HG02571 (cell line): Measurements from ENCODE around the gene DENND1B.
"Not testable (repeated sequence)": the region's sequence is repeated elsewhere in the genome, so short reads cannot be mapped to it uniquely, and the experiment has no call there.

Experiments used
- ATAC-seq: cut with Tn5 transposase; IDR thresholded peaks from one replicate; pipeline ENCODE4 v1.9.1; 2021; ENCODE audit warnings: mild to moderate bottlenecking, moderate library complexity; ENCODE audit not compliant: unreplicated experiment

DENND1B gene

DNA sequence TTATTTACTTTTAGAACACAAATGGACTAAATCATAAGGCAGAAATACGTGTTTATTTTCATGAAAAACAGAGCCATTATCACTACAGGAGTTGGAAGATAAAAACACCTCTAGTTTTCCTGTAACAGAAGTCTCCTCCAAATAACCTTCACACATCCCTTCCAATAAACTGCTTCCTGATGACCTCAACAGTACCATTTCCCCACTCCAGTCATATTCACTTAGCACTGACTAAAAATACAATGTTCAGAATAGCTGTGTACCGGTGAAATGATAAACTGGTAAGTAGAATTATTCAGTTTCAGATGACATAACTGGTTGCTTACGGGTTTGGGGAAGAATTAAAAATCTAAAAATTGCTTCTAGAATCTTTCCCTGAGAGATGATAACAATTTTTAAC, 137.9 kb downstream of the DENND1B start:
- ATAC-seq: no peak

DNA sequence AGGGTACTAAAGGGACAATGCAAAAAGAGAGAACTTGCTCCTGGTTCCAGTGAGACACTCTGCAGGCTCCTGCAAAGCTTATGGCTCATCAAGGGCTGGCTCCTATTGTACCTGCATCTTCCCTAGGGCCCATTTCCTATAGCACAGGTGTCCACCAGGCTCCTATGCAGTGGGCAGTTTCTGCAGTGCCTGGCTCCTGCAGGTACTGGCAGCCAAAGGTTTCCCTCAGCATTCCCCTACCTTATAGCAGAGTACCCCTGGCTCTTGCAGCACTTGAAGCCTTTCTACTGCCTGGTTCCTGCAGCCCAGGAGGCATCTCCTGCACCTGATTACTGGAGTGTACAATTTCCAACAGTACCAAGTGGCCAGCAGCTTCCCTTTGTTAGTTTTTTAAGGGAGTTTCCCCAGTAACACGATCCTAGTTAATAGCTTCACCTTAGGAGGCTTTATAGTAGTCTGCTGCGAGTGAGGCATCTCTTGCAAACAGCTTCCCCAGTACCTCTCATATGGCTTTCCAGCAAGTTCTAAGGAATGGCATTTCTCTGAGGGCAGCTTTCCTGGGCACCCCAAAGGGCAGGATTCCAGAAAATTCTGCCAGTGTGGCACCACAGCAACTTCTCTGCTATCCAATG, 141.7 kb downstream of the DENND1B start:
- no peak for ATAC-seq

DNA sequence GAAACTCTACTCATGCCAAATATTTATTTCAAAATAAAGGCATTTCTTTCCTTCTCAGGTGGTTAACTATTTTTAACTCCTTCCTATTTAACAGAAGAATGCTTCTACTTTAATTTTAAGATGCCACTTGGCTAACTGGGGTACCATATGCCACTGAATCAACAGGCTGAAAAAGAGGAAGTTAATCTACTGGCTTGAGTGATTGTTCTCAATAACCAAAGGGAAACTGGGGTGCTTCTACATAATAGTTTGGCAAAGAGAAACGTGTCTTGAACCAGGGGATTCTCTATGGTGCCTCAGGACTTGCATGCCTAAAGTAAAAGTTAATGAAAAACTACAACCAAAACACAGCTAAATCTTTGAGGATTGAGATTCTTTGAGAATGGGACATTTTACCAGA, 142.6 kb downstream of the DENND1B start:
- ATAC-seq: no peak

DNA sequence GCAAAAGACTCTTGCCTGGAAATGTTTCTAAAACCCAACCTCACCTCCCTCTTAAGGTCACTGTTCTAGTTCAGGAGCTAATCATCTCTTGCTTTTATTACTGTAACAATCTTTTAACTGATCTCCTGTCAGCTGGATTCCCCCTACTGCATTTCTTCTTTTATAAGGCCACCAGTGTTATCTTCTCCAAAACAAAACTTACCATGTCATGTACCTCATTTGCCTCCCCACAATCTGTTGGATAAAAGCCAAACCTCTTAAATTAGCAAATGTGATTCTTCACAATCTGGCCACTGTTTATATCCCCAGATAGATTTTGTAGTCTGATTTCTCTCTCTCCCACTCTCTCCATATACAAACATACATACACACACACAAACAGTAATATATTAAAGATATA, 143.3 kb downstream of the DENND1B start:
- no peak for ATAC-seq

DNA sequence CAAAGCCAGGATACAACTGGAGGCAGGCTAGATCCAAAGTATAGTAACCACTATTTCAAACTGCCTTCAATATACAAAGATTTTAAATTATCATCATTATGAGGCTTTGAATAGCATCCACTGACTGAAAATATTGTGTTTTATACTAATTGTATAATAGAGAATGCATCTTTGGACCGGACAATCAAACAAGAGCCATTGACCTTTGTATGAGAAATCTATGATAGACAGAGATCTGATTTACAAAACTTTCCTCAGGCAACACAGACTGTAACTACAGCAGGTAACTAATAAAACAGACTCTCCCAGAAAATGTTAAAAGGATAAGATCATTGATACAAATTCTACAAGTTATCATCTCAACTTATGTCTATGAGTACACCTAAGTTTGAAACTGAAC, 152.9 kb downstream of the DENND1B start:
- no peak for ATAC-seq

DNA sequence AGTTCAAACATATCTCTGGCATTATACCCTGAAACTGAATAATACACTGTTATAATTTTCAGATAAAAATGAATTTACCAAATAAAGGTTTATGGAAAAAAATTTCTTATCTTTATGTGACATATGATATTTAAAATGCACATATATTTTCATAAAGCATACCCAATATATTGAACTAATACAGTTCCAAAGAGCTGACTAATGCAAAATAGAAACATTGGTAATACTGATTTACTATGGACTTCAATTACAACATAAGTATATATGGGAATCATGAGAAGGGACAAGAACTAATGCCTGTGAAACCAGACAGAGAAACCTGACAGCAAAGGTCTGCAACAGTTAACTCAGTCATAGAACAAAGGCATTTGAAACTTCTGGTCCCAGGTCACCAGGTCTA, 153.5 kb downstream of the DENND1B start:
- no peak for ATAC-seq

DNA sequence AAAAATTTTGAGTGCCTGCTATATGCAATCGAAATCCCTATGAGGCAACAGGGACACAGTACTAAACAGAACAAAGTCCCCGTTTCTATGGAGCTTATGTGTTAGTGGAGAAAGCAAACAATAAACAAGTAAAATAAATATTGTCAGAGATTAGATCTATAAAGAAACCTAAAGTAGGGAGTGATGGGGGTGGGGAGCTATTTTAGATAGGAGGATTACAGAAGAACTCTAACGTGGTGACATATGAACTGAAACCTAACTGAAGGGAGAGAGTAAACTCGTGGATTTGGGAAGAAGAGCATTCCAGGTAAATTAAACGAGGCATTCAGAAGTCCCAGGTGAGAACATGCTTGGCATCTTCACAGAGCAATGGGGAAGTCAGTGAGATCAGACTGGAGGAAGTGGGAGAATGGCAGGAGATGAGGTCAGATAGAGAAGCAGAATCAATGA, 154.5 kb downstream of the DENND1B start:
- no peak for ATAC-seq

DNA sequence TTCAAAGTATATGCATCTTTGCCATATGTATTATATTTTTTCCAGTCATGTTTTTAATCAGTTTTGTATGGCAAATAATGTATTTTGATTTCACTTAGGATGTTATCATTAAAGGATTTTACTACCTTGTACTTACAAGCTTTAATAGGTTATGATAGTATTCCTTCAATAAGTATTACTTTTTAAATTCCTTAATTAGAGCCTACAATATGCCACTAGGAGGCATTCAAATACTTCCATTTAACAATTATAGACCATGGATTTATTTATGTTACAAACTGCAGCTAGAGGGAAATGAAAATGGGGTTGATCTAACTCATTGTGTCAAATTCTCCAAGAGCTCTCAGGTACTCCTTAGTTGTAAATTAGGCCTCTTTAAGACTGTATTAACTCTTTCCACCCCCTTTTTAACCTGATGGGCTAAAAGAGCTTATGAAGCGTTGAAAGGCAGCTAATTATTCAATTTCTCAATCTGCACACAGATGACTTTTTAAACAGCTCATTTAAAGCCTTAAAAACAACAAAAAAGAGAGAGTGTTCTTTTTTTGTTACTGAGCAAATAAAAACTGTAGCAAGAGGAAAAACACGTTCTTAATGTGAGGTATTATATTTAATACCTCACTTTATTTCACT, 156.2 kb downstream of the DENND1B start:
- ATAC-seq: no peak

DNA sequence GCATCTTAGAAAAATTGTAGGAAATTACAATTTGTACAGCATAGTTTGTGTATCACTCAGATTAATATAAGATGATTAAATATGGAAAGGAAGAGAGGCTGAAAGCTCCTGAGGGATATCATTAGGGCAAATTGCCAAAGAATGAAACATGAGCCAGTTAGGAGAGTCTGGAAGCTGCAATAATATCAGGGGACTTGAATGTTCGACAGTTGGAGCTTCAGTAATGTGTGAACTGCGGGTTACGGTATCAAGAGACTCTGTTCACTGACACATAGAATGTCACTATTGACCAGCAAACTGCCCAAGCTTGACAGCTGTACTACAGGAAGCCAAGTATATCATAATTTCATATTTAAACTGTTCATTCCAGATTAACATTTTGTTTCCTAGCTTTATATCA, 157.2 kb downstream of the DENND1B start:
- no peak for ATAC-seq

DNA sequence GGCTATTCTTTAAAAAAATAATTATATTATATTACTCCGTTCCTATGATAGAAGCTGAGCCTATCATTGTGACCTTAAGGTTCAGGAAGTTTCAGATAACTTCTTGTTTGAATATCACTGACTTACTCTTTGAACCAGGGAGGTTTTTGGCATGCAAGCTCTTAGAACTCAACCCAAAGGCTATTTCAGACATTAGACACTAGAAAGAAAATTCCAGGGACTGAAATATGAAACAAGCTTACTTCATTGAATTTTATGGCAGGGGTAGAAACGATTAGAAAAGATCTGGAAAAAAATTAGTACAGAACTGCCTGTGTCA, 159.6 kb downstream of the DENND1B start:
- no peak for ATAC-seq

DNA sequence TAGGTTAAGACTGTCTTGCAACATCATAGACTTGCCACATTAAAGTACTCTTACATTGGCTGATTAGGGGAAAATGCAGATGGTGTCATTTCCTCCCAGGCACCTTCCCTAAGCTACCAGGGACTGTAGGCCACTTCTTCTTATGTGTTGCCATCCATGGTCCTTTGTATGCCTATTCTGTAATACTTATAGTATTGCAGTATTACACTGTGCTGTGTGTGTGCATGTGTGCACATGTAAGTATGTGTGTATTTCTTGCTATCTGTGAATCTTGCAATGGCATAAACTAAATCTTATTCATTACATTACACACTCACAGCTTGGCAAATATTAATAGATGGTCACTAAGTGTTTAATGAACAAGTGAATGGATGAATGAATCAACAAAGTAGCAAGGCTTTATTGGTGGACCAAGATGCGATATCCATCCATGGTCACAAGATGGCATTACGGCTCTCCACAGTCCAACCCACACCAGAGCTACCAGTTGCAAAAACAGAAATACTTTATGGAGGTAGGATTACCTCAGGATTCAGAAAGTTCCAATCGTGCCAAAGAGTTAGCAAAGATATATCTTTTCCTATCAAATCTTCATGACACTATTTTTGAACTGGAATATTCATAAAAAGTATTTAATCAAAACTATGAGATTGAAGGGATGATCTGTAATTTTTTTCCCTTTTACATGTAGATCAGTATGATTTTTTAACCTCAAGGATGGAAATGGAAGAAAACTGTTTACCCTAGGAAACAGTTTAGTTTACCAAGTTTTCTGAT, 160.2 kb downstream of the DENND1B start:
- ATAC-seq: no peak

DNA sequence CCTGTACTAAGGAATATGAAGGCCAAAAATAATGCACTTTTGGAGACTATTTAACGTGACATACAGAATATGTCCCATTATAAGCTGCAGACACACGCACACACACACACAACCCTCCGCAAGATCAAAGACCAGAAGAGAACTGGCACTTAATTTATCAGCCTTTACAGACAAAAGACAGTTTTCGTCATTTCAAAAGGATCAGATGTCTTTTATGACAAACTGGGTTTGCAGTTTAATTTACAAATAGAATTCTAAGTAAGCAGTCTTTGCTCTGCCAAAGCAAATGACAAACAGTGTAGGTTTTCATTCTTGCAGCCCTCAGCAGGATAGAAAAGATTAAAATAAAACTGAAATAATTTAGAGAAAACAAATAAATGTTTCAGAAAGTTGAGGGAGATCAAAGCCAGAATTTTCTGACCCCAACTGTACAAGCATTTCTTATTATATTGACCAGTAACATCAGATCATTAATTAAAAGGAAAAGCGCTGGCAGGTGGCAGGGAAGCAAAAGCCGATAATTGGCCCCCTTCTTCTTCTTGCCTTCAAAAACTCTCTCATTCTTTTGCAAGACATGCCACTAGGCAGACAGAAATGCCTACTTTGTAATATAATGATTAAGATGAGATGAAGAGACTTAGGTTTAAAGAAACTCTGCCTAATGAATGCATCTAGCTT, 169.0 kb downstream of the DENND1B start:
- ATAC-seq: no peak

DNA sequence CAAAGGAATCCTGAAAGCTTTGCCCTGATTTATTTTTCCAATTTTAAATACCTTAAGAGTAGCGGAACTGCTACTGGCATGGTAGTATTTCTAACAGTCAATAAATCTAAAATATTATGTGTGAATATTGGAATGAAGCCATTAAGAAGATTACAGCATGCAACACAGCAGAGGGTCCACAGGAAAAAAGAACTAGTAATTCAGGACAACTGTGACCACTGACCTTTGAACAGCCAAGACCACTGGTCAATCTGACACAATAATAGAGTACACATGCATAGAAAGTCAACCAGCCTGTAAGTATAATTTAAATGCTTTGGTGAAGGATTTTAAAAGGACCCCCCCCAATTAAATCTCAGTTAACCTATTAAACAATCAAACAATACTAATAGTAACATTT, 171.0 kb downstream of the DENND1B start:
- ATAC-seq: no peak

DNA sequence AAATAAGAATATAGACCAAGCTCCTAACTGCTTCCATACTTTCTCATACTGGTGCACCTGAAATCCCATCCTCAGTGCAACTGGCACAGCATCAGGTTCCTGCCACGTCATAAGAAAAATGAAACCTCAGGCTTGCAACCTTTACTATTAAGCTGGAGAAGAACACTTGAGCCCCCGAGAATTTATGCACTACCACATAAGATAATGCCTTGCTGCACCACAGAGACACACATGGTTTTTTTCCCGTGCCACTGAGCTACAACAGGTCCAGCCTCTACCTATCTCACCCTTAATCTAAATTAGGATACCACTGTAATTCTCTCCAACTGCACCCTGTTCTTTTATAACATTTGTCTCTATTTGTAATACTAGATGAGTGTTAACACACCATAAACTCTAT, 174.5 kb downstream of the DENND1B start:
- ATAC-seq: no peak

DNA sequence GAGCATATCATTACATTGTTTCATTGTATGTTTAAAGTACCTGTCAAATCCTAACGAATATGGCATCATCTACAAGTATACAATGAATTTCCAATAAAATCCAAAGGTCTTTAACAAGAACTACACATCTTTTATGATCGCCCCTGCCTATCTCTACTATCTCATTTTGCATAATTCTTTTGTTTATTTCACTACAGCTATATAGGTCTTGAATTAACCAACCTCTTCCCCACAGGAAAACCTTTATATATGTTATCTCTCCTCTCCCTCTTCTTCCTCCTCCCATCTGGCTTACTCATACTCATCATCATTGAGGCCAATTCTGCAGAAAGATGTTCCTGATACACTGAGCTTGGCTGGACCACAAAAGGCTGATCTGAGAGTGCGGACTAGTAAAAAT, 175.5 kb downstream of the DENND1B start:
- no peak for ATAC-seq

DNA sequence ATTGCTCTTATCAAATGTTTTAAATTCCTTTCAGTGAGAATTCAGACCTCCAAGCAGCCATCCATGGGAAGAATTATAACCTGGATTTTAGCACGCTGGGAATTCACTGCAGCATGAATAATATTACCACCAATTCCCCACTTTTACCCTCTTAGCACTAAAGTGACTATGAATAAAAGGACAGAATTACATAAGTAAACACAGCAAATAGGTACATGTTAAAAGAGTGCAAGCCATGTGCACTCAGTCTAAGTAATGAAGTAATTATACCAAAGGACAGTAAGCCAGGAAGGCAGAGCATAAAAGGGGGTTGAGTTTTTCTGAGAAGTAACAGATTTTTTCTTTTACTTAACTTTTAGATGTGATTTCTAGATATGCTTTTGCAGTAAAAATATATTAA, 176.3 kb downstream of the DENND1B start:
- no peak for ATAC-seq

DNA sequence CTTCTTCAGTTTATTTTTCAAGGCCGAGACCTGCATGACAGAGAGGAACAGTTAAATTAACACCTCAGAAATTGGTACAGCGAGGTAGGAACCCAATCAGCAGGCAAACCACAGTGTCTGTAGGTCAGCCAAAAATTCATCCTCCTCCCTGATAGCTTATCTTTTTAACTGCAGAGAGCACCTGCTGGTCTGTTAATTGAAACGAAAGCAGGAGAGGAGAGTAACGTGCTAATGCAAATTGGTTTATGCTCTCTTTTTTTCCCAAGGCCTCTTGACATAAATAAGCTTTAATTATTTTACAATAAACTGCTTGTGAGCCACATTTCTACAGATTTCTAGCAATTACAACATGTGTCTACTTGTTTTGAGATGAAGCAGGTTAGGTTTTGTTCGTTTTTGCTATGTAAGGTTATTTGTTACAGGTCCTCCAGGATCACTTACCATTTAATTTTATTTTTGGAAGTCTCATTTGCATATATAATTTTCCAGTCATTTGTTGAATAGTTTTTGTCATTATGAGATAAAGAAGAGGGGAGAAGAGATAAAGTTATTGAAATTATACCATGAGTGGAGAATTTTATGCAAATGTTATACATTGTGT, 179.9 kb downstream of the DENND1B start:
- no peak for ATAC-seq

DNA sequence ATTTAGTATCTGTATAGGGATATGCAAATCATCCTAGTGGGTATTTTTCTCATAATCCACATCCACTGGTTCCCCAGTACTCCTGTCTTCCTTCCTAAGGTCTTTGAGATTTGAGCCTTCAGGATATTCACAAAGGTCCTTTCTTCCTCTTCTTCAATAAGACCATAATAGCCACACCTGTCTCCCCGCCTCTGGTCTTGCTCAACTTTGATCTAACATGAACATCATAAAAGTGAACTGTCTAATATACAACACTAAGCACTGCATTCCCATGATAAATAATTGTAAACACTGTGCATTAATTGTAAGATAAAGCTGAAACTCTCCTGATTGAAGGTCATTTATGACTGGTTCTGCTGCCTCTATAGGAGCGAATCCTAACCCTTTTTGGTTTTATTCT, 184.6 kb downstream of the DENND1B start:
- no peak for ATAC-seq

DNA sequence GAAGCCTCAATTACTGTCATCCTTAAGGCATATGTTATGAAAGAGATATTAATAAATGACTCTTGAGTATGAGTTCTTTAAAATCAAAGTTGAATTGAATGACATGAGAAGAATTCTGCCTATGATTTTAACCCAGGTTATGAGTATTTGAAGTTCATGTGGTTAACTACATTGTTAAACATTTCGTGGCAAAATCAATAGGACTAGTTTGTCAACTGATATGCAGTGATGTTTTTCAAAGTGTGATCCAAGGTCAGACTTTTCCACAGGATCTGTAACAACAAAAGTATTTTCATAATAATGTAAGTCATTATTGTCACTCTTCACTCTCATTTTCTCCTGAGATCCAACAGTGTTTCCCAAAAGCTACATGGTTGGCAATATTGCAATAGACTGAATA, 189.5 kb downstream of the DENND1B start:
- ATAC-seq: no peak

DNA sequence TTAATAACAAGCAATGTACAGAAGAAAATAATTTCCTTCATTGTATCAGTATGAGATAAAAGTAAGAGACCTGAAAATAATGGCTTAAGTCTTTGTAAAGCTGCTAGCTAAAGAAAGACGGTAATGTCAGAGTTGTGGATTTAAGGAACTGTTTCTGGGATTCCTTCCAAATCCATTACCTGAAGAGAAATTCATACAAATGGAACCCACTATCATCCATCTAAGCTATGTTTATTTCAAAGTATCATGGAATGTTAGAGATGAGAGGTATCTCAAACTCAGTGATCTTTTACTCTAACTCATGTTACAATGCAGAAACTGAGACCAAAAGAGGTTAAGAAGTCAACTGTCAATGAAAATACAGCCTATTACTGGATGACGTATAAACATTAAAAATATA, 197.7 kb downstream of the DENND1B start:
- ATAC-seq: no peak

DNA sequence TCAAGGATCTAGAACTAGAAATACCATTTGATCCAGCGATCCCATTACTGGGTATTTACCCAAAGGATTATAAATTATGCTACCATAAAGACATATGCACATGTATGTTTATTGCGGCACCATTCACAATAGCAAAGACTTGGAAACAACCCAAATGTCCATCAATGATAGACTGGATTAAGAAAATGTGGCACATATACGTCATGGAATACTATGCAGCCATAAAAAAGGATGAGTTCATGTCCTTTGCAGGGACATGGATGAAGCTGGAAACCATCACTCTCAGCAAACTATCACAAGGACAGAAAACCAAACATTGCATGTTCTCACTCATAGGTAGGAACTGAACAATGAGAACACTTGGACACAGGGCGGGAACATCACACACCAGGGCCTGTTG, 199.7 kb downstream of the DENND1B start:
- ATAC-seq: not testable (repeated sequence)
